Breast epithelium (tissue), 3 donors: ENCODE results near the gene BSN.

ENCODE experiments used
- CTCF ChIP-seq, 3 donors: fragments of 450-650 bp; IDR thresholded peaks; one replicate each; pipeline ENCODE4 v1.5.1; 2016 to 2017; ENCODE audit warnings: antibody characterized with exemption in 3 of 3, mild to moderate bottlenecking in 3 of 3, moderate library complexity in 3 of 3
- POLR2A ChIP-seq: fragments of 450-650 bp; IDR thresholded peaks from one replicate; pipeline ENCODE4 v1.6.1; 2016; ENCODE audit warnings: antibody characterized with exemption, mild to moderate bottlenecking, moderate library complexity
- POLR2AphosphoS5 ChIP-seq, 3 donors: sonication (generic); formaldehyde crosslinking; IDR thresholded peaks; one replicate each; pipeline ENCODE4 v1.6.1; 2017; ENCODE audit warnings: antibody characterized with exemption in 3 of 3

GRCh38 chr3:49653621-49654020, 99.3 kb downstream of the BSN start:
- TF ChIP-seq POLR2A (no peak), CTCF (IDR thresholded peaks at IDR 0.05) (no peak), POLR2AphosphoS5 (IDR thresholded peaks at IDR 0.05) (no peak)
